ENCODE data around the gene SLC24A4.

SLC24A4 gene

DNA sequence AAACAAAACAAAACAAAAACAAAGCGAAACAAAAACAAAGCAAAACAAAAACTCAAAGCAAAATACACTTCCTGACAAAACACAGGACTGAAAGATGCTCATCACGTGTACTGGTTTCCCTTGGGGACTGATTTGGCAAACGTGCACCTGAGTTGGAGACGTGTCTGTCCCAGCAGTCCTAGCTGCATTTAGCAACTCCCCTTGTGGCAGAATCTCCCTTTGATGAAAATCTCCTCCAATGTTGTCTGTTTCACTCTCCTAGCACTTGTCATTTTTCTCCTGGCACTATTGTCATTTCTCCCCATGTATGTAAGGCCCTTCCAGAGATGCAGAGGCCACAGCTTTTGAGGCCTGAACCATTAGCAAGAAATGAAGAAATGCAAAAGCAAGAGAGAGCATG is 6.8 kb upstream of the SLC24A4 start:
- DNase-seq (ENCODE audit: low read depth in 1 of 2, low spot score in 1 of 2) = no peak

GRCh38 chr14:92316937-92317336 is 6.0 kb upstream of the SLC24A4 start:
- DNase-seq (ENCODE audit: low read depth in 1 of 2, low spot score in 1 of 2) = no peak

DNA sequence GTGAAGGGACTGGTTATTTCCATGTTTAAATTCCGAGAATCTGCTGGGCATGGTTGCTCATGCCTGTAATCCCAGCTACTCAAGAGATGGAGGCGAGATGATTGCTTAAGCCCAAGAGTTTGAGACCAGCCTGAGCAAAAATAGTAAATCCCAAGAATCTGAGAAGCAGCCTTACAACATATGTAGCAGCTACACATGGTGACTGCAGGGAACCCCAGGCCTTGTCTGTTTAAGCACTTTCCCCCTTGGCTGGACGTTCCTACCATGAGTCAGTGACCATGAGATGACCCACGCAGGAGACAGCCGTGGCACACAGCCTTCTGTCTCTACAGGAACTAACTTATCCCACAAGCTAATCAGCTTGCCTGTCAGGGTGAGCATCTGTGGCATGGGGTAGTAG is 5.5 kb upstream of the SLC24A4 start:
- DNase-seq (ENCODE audit: low read depth in 1 of 2, low spot score in 1 of 2) = no peak

- DNase-seq (ENCODE audit: low read depth in 1 of 2, low spot score in 1 of 2) = no peak
These were observed 1.3 kb upstream of the SLC24A4 start for GRCh38 chr14:92321701-92322100.

- DNase-seq (ENCODE audit: low read depth in 1 of 2, low spot score in 1 of 2) = no peak
These were observed 449 bp upstream of the SLC24A4 start for GRCh38 chr14:92322516-92322915.

GRCh38 chr14:92323916-92324818 is 1.2 kb downstream of the SLC24A4 start:
- no peak for DNase-seq (ENCODE audit: low read depth in 1 of 2, low spot score in 1 of 2)

GRCh38 chr14:92325835-92326234 is 2.9 kb downstream of the SLC24A4 start:
- DNase-seq (ENCODE audit: low read depth in 1 of 2, low spot score in 1 of 2) = no peak

GRCh38 chr14:92328664-92329255 is 5.8 kb downstream of the SLC24A4 start:
- no peak for DNase-seq (ENCODE audit: low read depth in 1 of 2, low spot score in 1 of 2)

DNA sequence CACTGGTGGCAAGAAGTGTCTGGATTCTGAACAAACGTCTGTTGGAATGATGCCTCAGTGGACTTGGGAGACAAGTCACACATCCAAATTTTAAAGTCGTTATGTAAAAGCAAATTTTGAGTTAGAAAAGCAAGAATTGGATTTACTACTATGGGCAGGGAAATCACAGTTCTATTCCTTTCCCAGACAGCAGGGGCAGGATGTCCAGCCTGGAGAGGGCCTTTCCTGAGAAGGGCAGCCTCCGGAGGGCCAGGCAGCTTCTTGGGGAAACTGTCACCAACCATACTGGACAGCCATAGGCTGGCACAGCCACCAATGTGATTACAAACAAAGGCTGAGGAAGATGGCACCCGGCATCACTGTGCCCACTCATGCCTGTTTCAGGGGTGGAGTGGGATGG is 11.1 kb downstream of the SLC24A4 start:
- DNase-seq (ENCODE audit: low read depth in 1 of 2, low spot score in 1 of 2) = no peak

- no peak for DNase-seq (ENCODE audit: low read depth in 1 of 2, low spot score in 1 of 2)
These were observed 13.4 kb downstream of the SLC24A4 start for GRCh38 chr14:92336363-92336762.

DNA sequence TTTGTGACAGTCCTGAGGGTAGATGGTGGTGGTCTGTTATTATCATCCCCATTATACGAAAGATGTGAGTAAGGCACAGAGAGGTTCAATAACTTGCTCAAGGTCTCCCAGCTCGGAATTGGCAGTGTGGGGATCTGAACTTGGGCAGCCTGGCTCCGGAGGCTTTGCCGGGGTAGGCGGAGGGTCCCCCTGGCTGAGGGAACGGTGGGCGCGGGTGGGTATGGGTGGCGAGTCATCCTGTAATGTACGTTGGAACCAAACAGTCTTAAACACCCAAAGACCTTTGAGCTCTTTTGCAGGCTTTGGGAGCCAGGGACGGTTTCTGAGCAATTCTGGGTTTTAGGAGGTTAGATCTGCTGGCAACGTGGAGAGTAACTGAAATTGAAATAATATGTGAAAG is 16.5 kb downstream of the SLC24A4 start:
- no peak for DNase-seq (ENCODE audit: low read depth in 1 of 2, low spot score in 1 of 2)

DNA sequence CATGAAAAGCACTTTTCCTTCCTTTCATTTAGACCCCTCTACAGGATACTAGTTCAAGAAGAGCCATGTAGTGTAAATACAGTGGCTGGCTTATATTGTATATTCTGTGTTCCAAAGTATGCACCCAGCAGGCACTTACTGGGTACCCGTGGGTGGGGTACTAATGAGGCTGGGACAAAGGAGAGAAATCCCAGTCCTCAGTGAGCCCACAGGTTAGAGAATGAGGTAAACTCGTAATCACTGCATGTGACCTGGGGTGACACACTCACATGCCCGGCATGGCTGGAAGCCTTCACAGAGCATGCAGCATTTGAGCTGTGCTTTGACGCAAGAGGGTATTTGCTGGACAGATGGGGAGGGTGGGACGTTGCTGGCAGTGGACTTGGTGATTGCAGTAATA is 17.1 kb downstream of the SLC24A4 start:
- no peak for DNase-seq (ENCODE audit: low read depth in 1 of 2, low spot score in 1 of 2)

GRCh38 chr14:92340931-92341330 is 18.0 kb downstream of the SLC24A4 start:
- no peak for DNase-seq (ENCODE audit: low read depth in 1 of 2, low spot score in 1 of 2)

- DNase-seq (ENCODE audit: low read depth in 1 of 2, low spot score in 1 of 2) = peak in 1 of 2 donors; percentile 42
These were observed 18.8 kb downstream of the SLC24A4 start for GRCh38 chr14:92341791-92342190.

DNA sequence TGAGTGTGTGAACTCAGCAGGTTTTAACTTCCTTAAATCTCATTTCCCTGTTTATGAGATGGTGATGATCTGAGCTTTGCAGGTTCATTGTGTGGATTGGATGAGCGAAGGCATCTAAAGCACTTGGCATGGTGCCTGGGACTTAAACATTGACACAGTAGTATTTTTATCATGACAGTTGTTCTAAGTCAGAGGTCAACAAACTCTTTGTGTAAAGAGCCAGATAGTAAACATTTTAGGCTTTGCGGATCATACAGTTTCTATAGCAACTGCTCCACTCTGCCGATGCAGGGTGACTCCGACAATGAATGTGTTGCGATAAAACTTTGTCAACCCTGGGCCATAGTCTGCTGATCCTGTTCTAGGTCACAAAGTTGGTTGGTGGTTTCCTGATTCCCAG is 25.2 kb downstream of the SLC24A4 start:
- DNase-seq (ENCODE audit: low read depth in 1 of 2, low spot score in 1 of 2) = no peak

DNA sequence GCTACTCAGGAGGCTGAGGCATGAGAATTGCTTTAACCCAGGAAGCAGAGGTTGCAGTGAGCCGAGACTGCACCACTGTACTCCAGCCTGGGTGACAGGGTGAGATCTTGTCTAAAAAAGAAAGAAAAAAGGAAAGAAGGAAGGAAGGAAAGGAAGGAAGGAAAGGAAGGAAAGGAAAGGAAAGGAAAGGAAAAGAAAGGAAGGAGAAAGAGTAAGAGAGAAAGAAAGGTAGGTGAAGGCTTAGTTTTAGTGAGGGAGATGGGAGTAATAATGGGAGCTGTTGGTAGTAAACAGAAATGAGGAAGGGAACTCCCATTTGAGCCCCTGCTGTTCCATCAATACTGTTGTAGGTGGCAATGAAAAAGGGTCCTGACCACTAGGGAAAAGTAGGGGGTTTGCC is 28.8 kb downstream of the SLC24A4 start:
- no peak for DNase-seq (ENCODE audit: low read depth in 1 of 2, low spot score in 1 of 2)

GRCh38 chr14:92352158-92352985 is 29.4 kb downstream of the SLC24A4 start:
- DNase-seq (ENCODE audit: low read depth in 1 of 2, low spot score in 1 of 2) = peak in 1 of 2 donors; percentile 5

DNA sequence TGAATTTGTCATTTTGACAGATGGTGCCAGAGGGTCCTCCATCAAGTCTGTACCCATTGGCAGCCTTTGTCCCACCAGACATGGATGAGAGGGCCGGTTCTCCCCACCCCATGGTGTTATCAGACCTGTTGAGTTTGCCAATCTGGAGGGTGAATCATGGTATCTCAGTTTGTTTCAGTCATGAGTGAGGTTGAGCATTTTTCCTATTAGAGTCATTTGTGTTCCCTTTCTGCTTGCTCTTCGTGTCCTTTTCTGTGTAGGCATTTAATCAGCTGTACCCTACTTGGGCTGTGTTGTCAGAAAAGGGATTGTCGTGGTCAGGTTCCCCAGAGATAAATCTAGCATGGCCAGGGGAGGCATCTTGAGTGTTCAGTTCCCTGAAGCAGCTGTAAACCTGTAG is 30.5 kb downstream of the SLC24A4 start:
- DNase-seq (ENCODE audit: low read depth in 1 of 2, low spot score in 1 of 2) = no peak

GRCh38 chr14:92356677-92357076 is 33.7 kb downstream of the SLC24A4 start:
- DNase-seq (ENCODE audit: low read depth in 1 of 2, low spot score in 1 of 2) = no peak

DNA sequence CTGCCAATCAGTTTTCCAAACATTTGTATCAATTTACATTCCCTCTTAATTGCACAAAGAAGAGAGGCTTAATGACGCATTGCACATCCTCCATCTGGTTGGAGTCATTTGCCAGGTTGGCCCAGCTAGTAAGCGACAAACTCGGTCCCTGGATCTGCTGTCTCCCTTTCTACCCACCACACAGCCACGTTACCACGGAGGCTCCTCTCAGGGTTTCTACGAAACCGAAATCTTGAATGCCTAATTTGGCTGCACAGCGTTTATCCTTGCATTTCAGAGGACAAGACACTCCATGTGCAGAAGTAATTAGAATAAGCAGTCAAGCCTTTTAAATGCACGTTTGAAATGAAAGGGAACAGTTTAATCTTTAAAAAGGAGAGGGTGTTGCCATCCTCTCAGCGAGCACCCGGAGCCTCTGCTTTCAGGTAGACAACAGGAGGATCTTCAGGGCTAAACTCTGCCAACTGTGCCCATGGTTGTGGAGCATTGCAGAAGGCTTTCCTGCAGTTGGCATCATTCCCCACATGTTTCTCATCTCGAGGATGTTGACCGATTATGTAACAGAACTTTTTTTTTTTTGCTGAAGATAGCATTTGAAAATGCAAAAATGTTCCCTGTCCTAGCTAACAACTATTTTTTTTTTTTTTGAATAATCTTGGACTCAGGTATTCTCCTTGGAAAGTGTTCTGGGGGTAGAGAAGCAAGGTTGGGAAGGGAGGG is 37.8 kb downstream of the SLC24A4 start:
- no peak for DNase-seq (ENCODE audit: low read depth in 1 of 2, low spot score in 1 of 2)

- no peak for DNase-seq (ENCODE audit: low read depth in 1 of 2, low spot score in 1 of 2)
These were observed 39.8 kb downstream of the SLC24A4 start for GRCh38 chr14:92362781-92363235.

All from activated CD4-positive, alpha-beta T cell treated with anti-CD3 and anti-CD28 coated beads, Interleukin-2, amount 50 U/mL, for 24 hours (primary cell).